PFSK-1 (cell line): ENCODE data around the gene ETFA.

Experiments used
- POLR2AphosphoS5 ChIP-seq: IDR thresholded peaks from 2 replicates; pipeline ENCODE4 v1.6.1; 2012; ENCODE audit warnings: low read depth, mild to moderate bottlenecking, control low read depth, low read length, moderate library complexity
- SIN3A ChIP-seq: IDR thresholded peaks from 2 replicates; pipeline ENCODE4 v1.6.1; 2012; ENCODE audit warnings: mild to moderate bottlenecking, low read length, moderate library complexity, borderline replicate concordance; ENCODE audit not compliant: insufficient read depth
- TAF1 ChIP-seq: IDR thresholded peaks from 2 replicates; pipeline ENCODE4 v1.6.1; 2012; ENCODE audit warnings: low read length, control low read depth, borderline replicate concordance; ENCODE audit not compliant: insufficient read depth

- no peak for TF ChIP-seq SIN3A
- TF ChIP-seq POLR2AphosphoS5: no peak
- TF ChIP-seq TAF1: no peak
These were observed 133.7 kb downstream of the ETFA start for GRCh38 chr15:76177491-76178040.
